ENCODE data around the gene TCN1. TPM values are rescaled to one million over a fixed set of nuclear protein-coding genes. Genes with fewer than 3 reads are reported as not detected.

TCN1 gene
- total and polyA plus RNA-seq, 9 of the 15 experiments (the other 6 are each of a cell fraction or from before 2014, with no cell fraction given): 0.63 to 25.9 (median 8.0) TPM

DNA sequence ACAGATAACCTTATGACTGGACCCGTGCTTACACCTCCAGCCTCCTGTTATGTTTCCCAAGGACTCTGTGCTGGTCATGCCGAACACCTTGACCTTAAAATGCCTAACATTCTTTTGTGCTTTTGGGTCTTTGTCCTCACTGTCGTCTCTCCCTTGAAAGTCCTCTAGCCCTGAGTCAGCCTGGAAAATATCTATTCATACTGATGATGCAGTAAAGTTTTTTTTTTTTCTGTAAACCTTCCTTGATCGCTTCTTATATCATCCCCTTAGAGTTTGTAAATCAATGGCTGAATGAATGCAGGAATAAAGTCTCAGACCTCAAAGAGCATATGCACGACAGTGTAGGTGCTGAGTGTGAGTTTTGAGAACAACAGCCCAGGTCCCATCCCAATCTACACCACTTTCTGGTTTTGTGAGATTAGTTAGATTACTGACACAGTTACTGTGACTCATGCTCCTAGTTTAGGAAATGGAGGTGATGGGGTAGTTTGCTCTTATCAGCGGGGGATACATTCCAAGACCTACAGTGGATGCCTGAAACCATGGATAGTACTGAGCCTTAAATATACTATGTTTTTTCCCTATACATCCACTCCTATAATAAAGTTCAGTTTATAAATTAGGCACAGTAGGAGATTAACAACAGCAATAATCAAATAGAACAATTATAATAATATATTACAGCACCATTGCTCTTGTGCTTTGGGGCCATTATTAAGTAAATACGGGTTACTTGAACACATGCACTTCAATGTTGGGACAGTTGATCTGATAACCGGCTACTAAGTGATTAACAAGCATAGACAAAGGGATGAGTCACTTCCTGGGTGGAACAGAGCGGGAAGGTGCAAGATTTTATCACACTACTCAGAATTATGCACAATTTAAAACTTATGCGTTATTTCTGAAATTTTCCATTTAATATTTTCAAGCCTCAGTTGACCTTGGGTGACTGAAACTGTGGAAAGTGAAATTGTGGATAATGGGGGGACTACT lies 8.6 kb downstream of the TCN1 start (continued):
- TF ChIP-seq, protein P1, sequence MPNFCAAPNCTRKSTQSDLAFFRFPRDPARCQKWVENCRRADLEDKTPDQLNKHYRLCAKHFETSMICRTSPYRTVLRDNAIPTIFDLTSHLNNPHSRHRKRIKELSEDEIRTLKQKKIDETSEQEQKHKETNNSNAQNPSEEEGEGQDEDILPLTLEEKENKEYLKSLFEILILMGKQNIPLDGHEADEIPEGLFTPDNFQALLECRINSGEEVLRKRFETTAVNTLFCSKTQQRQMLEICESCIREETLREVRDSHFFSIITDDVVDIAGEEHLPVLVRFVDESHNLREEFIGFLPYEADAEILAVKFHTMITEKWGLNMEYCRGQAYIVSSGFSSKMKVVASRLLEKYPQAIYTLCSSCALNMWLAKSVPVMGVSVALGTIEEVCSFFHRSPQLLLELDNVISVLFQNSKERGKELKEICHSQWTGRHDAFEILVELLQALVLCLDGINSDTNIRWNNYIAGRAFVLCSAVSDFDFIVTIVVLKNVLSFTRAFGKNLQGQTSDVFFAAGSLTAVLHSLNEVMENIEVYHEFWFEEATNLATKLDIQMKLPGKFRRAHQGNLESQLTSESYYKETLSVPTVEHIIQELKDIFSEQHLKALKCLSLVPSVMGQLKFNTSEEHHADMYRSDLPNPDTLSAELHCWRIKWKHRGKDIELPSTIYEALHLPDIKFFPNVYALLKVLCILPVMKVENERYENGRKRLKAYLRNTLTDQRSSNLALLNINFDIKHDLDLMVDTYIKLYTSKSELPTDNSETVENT (CRISPR knock-in tag; IDR thresholded peaks at IDR 0.05): no peak
- peak; percentile 86 for TF ChIP-seq CTBP1 (IDR thresholded peaks at IDR 0.05; ENCODE audit: borderline replicate concordance)
- peak; percentile 63 to 72; a peak in 3 of 4 replicates for TF ChIP-seq KDM1A (IDR thresholded peaks at IDR 0.05)
- TF ChIP-seq, protein P2, sequence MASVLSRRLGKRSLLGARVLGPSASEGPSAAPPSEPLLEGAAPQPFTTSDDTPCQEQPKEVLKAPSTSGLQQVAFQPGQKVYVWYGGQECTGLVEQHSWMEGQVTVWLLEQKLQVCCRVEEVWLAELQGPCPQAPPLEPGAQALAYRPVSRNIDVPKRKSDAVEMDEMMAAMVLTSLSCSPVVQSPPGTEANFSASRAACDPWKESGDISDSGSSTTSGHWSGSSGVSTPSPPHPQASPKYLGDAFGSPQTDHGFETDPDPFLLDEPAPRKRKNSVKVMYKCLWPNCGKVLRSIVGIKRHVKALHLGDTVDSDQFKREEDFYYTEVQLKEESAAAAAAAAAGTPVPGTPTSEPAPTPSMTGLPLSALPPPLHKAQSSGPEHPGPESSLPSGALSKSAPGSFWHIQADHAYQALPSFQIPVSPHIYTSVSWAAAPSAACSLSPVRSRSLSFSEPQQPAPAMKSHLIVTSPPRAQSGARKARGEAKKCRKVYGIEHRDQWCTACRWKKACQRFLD (CRISPR knock-in tag; IDR thresholded peaks at IDR 0.05): peak; percentile 84
- peak; percentile 97 for TF ChIP-seq JUND (IDR thresholded peaks at IDR 0.05; ENCODE audit: borderline replicate concordance, low read depth, low read length)
- peak; percentile 93 for TF ChIP-seq JUND (tag; IDR thresholded peaks at IDR 0.05; ENCODE audit: borderline replicate concordance, low read depth, low read length)
- no peak for TF ChIP-seq ZBTB1 (CRISPR knock-in tag; IDR thresholded peaks at IDR 0.05; ENCODE audit: borderline replicate concordance, low read depth)
- TF ChIP-seq, protein P3, sequence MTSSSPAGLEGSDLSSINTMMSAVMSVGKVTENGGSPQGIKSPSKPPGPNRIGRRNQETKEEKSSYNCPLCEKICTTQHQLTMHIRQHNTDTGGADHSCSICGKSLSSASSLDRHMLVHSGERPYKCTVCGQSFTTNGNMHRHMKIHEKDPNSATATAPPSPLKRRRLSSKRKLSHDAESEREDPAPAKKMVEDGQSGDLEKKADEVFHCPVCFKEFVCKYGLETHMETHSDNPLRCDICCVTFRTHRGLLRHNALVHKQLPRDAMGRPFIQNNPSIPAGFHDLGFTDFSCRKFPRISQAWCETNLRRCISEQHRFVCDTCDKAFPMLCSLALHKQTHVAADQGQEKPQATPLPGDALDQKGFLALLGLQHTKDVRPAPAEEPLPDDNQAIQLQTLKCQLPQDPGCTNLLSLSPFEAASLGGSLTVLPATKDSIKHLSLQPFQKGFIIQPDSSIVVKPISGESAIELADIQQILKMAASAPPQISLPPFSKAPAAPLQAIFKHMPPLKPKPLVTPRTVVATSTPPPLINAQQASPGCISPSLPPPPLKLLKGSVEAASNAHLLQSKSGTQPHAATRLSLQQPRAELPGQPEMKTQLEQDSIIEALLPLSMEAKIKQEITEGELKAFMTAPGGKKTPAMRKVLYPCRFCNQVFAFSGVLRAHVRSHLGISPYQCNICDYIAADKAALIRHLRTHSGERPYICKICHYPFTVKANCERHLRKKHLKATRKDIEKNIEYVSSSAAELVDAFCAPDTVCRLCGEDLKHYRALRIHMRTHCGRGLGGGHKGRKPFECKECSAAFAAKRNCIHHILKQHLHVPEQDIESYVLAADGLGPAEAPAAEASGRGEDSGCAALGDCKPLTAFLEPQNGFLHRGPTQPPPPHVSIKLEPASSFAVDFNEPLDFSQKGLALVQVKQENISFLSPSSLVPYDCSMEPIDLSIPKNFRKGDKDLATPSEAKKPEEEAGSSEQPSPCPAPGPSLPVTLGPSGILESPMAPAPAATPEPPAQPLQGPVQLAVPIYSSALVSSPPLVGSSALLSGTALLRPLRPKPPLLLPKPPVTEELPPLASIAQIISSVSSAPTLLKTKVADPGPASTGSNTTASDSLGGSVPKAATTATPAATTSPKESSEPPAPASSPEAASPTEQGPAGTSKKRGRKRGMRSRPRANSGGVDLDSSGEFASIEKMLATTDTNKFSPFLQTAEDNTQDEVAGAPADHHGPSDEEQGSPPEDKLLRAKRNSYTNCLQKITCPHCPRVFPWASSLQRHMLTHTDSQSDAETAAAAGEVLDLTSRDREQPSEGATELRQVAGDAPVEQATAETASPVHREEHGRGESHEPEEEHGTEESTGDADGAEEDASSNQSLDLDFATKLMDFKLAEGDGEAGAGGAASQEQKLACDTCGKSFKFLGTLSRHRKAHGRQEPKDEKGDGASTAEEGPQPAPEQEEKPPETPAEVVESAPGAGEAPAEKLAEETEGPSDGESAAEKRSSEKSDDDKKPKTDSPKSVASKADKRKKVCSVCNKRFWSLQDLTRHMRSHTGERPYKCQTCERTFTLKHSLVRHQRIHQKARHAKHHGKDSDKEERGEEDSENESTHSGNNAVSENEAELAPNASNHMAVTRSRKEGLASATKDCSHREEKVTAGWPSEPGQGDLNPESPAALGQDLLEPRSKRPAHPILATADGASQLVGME (CRISPR knock-in tag; IDR thresholded peaks at IDR 0.05): no peak
- TF ChIP-seq, protein P4, sequence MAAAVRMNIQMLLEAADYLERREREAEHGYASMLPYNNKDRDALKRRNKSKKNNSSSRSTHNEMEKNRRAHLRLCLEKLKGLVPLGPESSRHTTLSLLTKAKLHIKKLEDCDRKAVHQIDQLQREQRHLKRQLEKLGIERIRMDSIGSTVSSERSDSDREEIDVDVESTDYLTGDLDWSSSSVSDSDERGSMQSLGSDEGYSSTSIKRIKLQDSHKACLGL (CRISPR knock-in tag; IDR thresholded peaks at IDR 0.05; ENCODE audit: borderline replicate concordance, poor library complexity, severe bottlenecking): no peak
- peak; percentile 88 for TF ChIP-seq MEIS2 (IDR thresholded peaks at IDR 0.05; ENCODE audit: partially characterized antibody)
- TF ChIP-seq YY1 (IDR thresholded peaks at IDR 0.05; ENCODE audit: borderline replicate concordance in 1 of 3, control insufficient read depth in 1 of 3, extremely low read depth in 1 of 3, insufficient read depth in 3 of 3, insufficient read length in 1 of 3, insufficient replicate concordance in 2 of 3, low read depth in 1 of 3, low read length in 2 of 3): peak in 1 of 3 experiments; percentile 62
- peak; percentile 82 for TF ChIP-seq JUN (IDR thresholded peaks at IDR 0.05; ENCODE audit: borderline replicate concordance, low read depth, low read length)
- TF ChIP-seq JUN (CRISPR knock-in tag; IDR thresholded peaks at IDR 0.05; ENCODE audit: borderline replicate concordance): no peak
- peak; percentile 3; the same call in 1 of the 2 replicates for TF ChIP-seq ZNF384 (IDR thresholded peaks at IDR 0.05; ENCODE audit: low read depth, low read length)

Data from K562 (cell line).